HuH-7 (cell line): Measurements from ENCODE around the gene APOC1.
"Not testable (repeated sequence)": the region's sequence is repeated elsewhere in the genome, so short reads cannot be mapped to it uniquely, and the experiment has no call there.

Source experiments
- DNase-seq: peaks from one replicate; pipeline ENCODE4 v3.0.0; 2011; ENCODE audit warnings: low spot score

The APOC1 gene

DNA sequence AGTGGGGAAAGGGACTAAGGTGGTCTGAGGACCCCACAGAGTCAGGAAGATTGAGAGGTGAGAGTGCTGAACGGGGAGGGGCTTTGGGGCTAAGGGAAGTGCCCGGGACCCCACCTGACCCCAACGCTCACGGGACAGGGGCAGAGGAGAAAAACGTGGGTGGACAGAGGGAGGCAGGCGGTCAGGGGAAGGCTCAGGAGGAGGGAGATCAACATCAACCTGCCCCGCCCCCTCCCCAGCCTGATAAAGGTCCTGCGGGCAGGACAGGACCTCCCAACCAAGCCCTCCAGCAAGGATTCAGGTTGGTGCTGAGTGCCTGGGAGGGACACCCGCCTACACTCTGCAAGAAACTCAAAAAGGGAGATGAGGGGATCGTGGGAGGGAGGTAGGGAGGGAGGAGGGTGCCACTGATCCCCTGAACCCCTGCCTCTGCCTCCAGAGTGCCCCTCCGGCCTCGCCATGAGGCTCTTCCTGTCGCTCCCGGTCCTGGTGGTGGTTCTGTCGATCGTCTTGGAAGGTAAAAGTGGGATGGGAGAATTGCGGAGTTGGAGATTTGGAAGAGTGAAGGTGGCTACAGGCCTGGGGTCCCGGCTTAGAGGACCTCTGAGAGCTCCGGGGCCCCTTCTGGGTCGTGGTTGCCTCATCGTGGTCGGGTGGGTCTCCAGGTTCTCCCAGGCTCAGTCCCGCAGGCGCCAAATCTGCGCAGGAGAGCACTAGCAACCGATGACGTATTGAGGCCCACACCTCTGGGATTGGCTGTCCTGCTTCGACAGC is at the start of gene APOC1:
TSS of gene APOC1 (plus strand) at position 176 of the 774 bp plus-strand sequence. CDS start at position 460, 284 bp downstream.
- DNase-seq: peak; percentile 92

DNA sequence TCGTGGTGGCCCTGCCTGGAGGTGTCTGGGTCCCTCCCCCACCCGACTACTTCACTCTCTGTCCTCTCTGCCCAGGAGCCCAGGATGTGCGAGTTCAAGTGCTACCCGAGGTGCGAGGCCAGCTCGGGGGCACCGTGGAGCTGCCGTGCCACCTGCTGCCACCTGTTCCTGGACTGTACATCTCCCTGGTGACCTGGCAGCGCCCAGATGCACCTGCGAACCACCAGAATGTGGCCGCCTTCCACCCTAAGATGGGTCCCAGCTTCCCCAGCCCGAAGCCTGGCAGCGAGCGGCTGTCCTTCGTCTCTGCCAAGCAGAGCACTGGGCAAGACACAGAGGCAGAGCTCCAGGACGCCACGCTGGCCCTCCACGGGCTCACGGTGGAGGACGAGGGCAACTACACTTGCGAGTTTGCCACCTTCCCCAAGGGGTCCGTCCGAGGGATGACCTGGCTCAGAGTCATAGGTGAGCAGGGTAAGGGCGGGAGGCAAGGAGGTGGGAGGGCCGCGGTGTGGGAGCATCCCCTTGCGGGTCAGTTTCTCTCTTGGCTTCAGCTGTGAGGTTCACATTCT is 49.1 kb upstream of the APOC1 start:
- no peak for DNase-seq

DNA sequence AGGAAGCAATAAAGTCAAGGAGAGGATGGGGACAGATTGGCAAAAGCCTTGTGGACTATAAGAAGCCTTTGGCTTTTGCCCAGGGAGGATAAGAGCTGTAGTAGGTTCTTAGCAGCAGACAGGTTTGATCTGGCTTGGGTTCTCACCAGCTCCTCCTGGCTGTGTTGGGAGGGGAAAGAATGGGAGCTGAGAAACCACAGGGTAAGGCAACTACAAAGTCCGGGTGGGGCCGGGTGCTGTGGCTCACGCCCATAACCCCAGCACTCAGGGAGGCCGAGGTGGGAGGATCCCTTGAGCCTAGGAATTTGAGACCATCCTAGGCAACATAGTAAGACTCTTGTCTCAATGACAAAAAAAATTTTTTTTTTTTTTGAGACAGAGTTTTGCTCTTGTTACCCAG is 47.7 kb upstream of the APOC1 start:
- no peak for DNase-seq

DNA sequence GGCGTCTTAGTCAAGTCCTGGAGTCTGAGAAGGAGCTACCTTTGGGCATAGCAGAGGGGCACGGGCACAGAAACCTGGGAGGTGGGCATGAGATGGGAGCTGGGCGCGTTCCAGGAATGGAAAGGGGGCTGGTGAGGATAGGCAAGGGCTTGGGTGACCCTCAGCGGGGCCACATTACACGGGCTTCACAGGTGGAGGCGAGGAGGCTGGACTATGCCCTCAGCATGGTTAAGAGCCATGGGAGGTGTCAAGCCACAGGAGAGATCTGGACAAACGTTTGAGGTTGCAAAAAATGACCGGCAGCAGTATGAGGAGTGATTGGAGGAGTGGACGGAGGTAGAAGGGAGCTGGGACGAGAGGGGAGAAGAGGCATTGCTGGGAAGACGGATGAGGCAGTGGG is 46.8 kb upstream of the APOC1 start:
- DNase-seq: no peak

DNA sequence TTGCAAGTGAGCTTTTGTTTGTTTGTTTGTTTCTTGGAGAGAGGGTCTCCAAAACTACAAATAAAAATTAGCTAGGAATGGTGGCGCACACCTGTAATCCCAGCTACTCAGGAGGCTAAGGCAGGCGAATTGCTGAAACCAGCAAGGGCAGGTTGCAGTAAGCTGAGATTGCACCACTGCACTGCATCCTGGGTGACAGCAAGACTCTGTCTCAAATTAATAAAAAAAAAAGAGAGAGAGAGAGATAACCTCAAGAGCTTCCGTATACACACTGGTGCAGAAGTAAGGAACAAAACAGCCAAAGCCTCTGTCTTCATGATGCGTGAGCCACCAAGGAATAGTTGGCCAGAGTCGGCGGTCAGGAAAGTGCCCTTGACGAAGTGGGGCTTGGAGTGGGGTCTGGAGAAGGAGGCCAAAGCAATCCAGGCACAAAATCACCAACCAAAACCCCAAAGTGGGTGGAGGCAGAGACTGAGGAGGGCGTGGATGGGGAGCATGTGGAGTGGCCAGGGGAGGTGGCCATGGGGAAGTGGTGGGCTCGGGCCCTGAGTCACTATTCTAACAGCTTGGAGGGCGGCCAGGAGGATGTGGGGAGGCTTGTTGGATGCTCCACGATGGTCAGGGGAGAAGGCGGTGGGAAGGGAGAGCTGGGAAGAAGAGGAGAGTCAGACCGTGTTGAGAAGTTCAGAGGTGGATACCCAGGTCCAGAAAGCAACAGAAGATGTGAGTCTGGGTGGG is 44.5 kb upstream of the APOC1 start:
- no peak for DNase-seq

DNA sequence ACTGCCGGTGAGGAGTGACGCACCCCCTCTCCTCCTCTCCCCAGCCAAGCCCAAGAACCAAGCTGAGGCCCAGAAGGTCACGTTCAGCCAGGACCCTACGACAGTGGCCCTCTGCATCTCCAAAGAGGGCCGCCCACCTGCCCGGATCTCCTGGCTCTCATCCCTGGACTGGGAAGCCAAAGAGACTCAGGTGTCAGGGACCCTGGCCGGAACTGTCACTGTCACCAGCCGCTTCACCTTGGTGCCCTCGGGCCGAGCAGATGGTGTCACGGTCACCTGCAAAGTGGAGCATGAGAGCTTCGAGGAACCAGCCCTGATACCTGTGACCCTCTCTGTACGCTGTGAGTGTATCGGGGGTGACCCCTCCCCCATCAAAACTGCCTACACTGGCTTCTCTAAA is 42.6 kb upstream of the APOC1 start:
- DNase-seq: no peak

DNA sequence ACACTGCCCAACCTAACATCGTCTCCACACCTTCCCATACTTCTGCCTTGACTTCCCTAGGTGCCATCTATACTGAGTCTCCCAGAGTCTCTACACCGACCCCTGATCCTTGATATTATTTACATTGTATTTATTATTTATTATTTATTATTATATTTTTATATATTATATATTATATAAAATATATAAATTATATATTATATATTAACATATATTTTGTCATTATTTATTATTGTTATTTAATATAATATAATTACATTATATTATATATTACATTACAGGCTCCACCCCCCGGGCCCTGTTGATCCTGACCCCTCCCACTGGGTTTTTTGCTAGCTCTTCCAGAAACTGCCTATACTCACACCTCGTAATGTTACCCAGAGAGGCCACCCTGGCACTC is 41.7 kb upstream of the APOC1 start:
- no peak for DNase-seq

DNA sequence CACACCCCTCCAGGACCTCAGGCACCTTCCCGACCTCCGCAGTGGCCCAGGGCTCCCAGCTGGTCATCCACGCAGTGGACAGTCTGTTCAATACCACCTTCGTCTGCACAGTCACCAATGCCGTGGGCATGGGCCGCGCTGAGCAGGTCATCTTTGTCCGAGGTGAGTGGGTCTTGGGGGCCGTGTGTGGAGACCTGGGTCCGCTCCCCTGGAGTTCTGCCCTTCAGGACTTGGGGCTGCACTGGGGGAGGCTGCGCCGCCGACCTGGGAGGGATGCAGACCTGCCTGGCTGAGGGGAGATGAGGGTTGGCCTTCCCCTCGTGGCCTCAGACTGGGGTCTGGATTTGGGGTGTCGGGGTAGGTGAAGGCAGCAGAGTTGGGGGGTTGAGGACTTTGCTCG is 40.1 kb upstream of the APOC1 start:
- no peak for DNase-seq

DNA sequence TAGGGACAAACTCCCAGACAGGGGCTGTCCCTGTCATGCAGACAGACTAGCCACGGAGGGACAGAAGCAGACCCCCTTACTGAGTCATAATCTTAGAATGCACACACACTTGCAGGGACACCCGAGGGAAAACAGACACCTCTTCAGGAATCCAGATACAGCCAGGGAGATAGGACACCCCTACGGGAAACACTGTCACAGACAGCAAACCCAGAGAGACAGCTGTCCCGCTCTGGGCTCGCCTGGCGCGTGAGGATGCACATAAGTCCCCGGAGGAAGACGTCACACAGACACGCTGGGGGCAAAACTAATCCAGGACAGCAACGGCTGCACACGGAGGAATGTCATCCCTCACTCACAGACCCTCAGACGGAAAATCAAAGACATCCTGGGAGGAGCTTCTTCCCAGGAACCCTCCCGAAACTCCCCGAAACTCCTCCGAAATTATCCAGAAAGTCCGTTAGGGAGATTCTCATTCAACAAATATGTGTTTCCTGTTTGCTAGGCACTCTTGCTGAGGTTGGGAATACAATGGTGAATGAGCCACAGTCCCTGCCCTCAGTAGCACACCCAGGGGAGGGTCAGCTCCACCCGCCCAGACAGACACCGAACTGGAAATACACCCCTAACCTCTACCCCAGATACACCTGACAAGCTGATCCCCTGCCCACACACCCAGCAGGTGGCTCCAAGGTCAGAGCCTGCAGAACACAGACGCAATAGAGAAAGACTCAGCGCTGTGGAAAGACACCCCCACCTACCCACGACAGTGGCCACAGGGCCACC is 38.5 kb upstream of the APOC1 start:
- DNase-seq: no peak

DNA sequence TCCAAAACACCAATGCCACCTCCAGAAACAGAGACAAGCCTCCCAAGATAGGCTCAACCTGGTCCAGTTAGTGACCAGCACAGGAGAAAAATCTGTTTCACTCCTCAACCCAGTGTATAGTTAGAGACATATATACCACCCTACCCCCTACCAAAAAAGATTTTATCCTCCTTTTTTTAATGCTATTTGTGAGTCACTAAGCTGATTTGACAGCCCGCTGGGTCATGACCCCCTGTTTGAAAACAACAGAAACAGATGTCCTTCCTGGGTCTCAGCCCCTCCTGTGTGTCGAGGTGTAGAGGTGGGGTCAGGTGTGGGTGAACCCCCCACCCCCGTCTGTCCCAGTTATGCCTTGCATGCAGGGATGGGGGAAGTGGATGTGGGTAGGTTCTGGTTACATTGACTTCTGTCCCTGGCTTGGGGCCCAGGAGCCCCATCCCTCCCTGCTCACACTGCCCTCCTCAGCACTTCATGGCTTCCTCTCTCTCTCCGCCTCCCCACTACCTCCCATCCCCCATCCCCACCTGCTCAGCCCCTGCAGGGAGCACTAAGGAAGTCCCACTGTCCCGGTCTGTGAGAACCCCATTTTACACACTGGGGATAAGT is 37.4 kb upstream of the APOC1 start:
- no peak for DNase-seq

DNA sequence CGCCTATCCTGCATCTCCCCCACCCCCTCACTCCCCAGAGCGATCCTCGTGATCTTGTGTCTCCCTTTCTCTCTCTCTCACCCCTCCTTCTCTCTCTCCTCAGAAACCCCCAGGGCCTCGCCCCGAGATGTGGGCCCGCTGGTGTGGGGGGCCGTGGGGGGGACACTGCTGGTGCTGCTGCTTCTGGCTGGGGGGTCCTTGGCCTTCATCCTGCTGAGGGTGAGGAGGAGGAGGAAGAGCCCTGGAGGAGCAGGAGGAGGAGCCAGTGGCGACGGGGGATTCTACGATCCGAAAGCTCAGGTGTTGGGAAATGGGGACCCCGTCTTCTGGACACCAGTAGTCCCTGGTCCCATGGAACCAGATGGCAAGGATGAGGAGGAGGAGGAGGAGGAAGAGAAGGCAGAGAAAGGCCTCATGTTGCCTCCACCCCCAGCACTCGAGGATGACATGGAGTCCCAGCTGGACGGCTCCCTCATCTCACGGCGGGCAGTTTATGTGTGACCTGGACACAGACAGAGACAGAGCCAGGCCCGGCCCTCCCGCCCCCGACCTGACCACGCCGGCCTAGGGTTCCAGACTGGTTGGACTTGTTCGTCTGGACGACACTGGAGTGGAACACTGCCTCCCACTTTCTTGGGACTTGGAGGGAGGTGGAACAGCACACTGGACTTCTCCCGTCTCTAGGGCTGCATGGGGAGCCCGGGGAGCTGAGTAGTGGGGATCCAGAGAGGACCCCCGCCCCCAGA is 36.1 kb upstream of the APOC1 start:
- no peak for DNase-seq

DNA sequence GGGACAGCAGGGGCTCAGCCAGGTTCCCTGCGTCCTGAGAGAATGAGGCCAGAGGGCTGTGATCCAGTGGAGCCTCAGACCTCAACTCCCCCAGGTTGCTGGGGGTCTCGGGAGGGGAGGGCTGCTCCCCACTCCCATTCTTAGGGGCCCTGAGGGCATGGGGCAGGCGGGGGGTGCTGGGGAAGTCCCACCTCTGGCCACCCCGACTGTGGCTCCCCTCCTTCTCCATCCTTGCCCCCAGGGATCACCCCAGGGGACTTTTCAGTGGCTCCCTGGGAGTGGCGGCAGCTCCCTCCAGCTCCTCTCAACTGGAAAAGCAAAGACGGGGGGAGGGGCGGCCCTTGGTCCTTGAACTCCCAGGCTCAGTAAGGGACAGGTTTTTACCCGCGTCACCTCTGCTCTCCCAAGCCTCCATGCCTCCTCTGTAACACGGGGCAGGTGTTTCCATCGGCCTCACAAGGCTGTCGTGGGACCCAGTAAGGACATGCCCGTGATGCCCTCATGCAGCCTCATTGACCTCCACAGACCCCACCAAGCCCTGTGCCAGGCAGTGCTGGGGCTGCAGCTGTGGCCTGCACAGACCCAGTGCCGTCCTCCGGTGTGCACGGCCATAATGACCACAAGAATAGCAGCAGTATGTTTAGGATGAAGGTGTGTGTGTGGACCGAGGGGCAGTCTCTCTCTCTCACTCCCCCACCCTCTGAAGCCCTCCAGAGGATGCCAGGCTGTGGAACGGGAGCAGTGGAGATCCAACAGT is 34.9 kb upstream of the APOC1 start:
- DNase-seq: no peak

DNA sequence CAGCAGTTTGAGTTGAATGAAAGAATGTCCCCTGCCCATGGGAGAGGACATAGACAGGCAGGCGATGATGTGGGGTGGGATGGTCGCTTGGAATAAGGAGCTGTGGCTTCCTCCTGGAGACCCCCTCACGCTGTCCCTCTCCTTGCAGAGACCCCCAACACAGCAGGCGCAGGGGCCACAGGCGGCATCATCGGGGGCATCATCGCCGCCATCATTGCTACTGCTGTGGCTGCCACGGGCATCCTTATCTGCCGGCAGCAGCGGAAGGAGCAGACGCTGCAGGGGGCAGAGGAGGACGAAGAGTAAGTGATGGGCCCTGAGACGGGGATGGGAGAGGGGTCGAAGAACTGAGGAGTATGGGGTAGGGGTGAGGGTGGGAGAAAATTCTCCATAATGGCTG is 32.3 kb upstream of the APOC1 start:
- no peak for DNase-seq

DNA sequence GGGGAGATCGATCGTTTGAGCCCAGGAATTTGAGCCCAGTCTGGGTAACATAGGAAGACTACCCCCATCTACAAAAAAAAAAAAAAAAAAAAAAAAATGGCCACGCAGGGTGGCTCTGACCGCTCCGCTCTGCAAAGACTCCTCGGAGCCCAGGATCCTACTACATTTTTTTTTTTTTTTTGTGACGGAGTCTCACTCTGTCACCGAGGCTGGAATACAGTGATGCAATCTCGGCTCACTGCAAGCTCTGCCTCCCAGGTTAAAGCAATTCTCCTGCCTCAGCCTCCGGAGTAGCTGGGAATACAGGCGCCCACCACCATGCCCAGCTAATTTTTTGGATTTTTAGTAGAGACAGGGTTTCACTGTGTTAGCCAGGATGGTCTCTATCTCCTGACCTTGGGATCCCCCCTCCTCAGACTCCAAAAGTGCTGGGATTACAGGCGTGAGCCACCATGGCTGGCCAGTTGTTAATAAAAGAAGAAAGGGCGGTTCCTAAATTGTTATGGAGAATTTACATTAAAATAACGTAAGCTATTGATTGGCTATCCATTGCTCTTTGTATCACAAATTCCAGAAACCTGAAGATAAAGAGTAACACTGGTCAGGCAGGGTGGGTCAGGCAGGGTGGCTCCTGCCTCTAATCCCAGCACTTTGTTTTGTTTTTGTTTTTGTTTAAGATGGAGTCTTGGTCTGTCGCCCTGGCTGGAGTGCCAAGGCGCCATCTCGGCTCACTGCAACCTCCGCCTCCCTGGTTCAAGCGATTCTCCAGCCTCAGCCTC is 31.6 kb upstream of the APOC1 start:
- DNase-seq: not testable (repeated sequence)

DNA sequence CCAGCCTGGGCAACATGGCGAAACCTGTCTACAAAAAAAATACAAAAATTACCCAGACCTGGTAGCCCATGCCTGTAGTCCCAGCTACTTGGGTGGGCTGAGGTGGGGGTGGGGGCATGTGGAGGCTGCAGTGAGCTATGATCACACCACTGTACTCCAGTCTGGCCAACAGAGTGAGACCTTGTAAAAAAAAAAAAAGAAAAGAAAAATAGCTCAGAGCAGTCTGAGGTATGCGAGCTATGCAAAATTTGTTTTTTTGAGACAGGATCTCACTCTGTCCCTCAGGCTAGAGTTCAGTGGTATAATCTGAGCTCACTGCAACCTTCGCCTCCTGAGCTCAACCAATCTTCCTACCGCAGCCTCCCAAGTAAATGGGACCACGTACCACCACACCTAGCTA is 30.5 kb upstream of the APOC1 start:
- no peak for DNase-seq

DNA sequence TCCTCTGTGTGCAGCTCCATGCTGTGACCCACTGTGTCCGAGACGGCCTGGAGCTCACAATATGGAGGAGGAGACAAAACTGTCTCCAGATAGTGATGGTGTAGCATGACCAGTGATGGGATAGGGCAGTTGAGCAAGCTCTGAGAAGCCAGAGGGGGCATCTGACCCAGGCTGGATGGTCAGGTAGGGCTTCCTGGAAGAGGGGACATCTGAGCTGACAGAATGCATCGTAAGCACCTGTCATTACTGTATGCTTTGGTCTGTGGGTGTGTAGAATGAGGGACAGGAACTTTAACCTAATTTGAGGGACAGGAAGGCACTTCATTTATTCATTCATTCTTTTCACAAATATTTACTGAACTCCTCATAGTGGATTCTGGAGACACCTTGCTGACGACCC is 29.8 kb upstream of the APOC1 start:
- no peak for DNase-seq

DNA sequence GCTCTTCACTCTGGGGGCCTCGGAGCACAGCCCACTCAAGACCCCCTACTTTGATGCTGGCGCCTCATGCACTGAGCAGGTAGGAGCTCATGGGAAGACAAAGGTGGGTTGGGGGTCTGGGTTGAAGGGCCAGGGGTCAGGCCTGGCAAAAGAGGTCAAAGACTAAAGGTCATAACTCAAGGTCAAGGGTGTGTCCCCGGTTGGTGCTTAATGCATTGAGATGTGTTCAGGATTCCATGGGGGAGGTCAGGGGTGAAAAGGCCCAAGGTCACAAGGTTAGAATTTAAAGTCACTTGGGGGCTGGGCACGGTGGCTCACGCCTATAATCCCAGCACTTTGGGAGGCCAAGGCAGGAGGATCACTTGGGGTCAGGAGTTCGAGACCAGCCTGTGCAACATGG is 28.3 kb upstream of the APOC1 start:
- no peak for DNase-seq

DNA sequence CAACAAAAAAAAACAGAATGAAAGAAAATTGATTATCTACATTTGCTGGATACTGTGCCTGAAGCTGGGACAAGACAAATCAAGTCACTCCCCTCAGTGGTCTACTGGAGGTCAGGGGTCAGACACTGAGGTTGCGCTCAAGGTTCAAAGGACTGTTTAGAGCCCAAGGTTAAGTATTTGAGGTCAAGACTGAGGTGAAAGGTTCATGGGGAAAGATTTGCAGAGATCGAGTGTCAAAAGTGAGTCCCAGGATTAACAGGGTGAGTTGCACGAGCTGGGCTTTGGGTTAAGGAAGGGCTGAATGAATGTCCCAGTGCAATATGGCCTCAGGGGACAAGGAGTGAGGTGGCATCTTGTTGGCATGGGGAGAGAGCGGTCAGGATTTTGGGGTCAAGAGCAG is 26.8 kb upstream of the APOC1 start:
- no peak for DNase-seq

DNA sequence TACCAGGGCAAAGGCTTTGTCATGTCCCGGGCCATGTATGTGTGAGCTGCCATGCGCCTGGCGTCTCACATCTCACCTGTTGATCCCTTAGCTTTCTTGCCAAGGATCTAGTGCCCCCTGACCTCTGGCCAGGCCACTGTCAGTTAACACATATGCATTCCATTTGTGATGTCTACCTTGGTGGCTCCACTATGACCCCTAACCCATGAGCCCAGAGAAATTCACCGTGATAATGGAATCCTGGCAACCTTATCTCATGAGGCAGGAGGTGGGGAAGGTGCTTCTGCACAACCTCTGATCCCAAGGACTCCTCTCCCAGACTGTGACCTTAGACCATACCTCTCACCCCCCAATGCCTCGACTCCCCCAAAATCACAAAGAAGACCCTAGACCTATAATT is 26.1 kb upstream of the APOC1 start:
- DNase-seq: not testable (repeated sequence)

DNA sequence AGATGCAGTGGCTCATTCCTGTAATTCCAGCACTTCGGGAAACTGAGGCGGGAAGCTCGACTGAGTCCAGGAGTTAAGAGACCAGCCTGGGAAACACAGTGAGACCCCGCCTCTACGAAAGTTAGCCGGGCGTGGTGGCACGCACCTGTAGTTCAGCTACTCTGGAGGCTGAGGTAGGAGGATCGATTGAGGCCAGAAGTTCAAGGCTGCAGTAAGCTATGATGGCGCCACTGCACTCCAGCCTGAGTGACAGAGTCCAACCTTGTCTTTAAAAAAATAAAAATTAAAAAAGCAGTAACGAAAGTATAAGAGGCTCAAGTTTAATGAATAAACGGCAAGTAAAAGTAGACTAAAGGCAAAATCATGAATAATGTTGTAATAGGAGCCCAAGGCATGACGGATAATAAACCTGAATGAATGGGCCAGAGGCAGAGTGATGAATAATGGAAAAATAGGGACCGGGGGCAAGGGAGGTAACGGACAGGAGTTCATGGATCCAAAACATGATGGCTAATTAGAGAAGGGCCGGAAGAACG is 24.5 kb upstream of the APOC1 start:
- DNase-seq: no peak
